Esophagus muscularis mucosa (tissue), 4 donors: ENCODE measurements around the gene ANKDD1A. TPM values are rescaled to one million over a fixed set of nuclear protein-coding genes. Genes with fewer than 3 reads are reported as not detected.

Source experiments
- DNase-seq: peaks from one replicate; pipeline ENCODE4 v3.0.0-alpha.2; 2017; ENCODE audit errors: extremely low spot score
- H3K27ac ChIP-seq, 4 donors: fragments of 200-600 bp; sonication (generic); replicated peaks in 1 of 4; 1 replicate in 3 of 4; 2 replicates in 1 of 4; pipeline ENCODE4 v1.5.1; 2016 to 2019; ENCODE audit warnings: mild to moderate bottlenecking in 1 of 4
- H3K27me3 ChIP-seq, 4 donors: fragments of 200-600 bp; sonication (generic); one replicate each; pipeline versions ENCODE4 v1.5.1 to v1.6.0; 2016 to 2019
- H3K36me3 ChIP-seq, 4 donors: fragments of 200-600 bp; sonication (generic); one replicate each; pipeline ENCODE4 v1.5.1; 2016 to 2019
- H3K4me1 ChIP-seq, 4 donors: fragments of 200-600 bp; sonication (generic); one replicate each; pipeline ENCODE4 v1.5.1; 2016 to 2019
- H3K4me3 ChIP-seq, 4 donors: fragments of 200-600 bp; sonication (generic); 1 replicate in 2 of 4; 2 replicates in 2 of 4; pipeline ENCODE4 v1.5.1; 2016 to 2019; ENCODE audit warnings: mild to moderate bottlenecking in 4 of 4, moderate library complexity in 1 of 4
- H3K9me3 ChIP-seq, 4 donors: fragments of 200-600 bp; sonication (generic); 1 replicate in 3 of 4; 2 replicates in 1 of 4; pipeline ENCODE4 v1.5.1; 2016 to 2019
- EP300 ChIP-seq: sonication (generic); formaldehyde crosslinking; IDR thresholded peaks from one replicate; pipeline ENCODE4 v1.6.1; 2017; ENCODE audit warnings: antibody characterized with exemption
- POLR2A ChIP-seq: fragments of 450-650 bp; IDR thresholded peaks from one replicate; pipeline ENCODE4 v1.6.1; 2017; ENCODE audit warnings: antibody characterized with exemption, moderate library complexity, mild to moderate bottlenecking, low read depth
- POLR2AphosphoS5 ChIP-seq, 2 donors: sonication (generic); formaldehyde crosslinking; IDR thresholded peaks; one replicate each; pipeline ENCODE4 v1.6.1; 2017; ENCODE audit warnings: antibody characterized with exemption in 2 of 2
- WGBS: methylation state at CpG from one replicate; pipeline ENCODE4 v1.1.5; 2018; 5-methylcytosine and 5-hydroxymethylcytosine counted together
- intact Hi-C: fragments of 100-400 bp; cut with DNase I; formaldehyde crosslinking; loops from one replicate; pipeline ENCODE4 v1.15.1; 2023
- total RNA-seq, 4 donors: library from RNA; depleted of rRNA; stranded (reverse); fragments of >200 nt; gene quantifications; one replicate each; pipeline versions ENCODE4 v1.1.0 to v1.2.1, GENCODE V29; 2016
- TF ChIP-seq, protein P1 (sequence below), 3 experiments: fragments of 200-600 bp in 2 of 3; fragments of 450-650 bp in 1 of 3; sonication (generic) in 2 of 3; IDR thresholded peaks; one replicate each; pipeline ENCODE4 v1.5.1; 2017 to 2019; ENCODE audit warnings: antibody characterized with exemption in 3 of 3, mild to moderate bottlenecking in 2 of 3, moderate library complexity in 1 of 3

The ANKDD1A gene
- total RNA-seq, 4 donors from 2014 or later, result 10.0 to 14.7 (median 11.0) TPM

DNA sequence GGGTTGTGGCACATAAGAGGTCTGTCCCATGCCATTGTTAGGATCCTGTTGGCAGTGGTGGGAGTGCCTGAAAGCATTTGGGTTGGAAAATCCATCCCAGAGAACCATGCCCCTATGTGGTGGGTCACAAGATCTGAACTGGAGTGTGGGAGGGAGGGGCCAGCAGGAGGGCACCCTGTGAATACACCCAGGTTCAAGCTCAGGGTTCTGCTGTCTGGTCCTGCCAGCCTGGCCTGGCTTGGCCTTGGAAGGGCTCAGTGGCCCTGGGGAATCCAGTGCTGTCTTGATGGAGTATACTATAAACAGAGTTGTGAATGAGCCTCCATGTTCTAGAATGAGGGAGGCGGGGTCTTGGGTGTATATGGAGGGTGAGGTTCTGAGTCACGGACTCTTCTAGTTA is 11.8 kb downstream of the ANKDD1A start:
- H3K9me3 ChIP-seq, result no peaks in the 10 kb centered on the region
- DNase-seq, result no peak
- intact Hi-C loops, result no loop called here

DNA sequence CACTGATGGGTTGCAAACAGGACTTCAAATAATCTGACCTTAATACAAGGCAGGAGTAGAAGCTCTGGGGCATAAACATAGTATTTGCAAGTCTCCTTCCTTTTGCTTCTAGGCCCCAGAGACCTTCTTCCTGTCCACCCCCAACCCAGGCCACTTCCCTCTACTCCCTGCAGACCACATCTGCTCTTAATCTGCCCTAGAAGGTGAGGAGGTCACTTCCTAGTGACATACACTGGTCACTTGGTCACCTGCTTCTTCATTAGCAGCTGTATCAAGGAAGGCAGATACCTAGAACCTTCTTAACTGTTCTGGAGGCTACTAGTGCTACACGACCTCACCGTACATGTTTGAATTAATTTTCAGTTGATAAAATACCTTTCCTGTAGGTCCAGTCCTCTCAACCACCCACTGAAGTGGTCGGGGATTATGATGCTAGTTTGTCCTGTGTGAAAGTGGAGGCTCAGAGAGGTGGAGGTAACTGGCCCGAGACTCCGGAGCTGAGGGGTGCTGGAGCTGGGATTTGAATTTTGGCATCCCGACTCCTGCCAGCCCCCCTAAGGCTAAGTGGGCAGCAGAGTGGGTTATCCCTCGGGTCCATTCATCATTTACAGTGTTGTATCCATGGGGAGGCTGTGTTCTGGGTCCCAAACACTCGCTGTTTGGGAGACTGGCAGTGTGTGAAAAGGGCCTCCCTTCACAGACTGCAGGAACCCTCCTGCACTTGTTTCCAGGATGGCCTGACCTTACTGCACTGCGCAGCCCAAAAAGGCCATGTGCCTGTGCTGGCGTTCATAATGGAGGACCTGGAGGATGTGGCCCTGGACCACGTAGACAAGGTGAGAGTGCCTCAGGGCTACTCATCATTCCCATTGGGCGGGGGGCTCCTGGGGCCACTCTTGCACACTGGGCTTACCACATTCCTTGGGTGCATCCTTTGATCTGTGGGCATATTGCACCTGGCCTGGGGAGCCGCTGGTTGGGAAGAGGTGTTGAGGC is 13.9 kb downstream of the ANKDD1A start:
- 92% methylated on average over 12 of the region's 13 CpGs for WGBS
- DNase-seq, result no peak

More for the DNA sequence above, 11.8 kb downstream of the ANKDD1A start:
- no peak overlapping the region for H3K4me3 ChIP-seq
- H3K27ac ChIP-seq, result no peak overlapping the region
- WGBS, result 88% methylated on average over 2 of the region's 2 CpGs
- H3K4me1 ChIP-seq, result peaks cover 0 to 14% (median 11%) of the 10 kb centered on the region in 4 donors
- peaks cover 0 to 18% (median 6%) of the 10 kb centered on the region in 4 donors for H3K36me3 ChIP-seq
- no peaks in the 10 kb centered on the region for H3K27me3 ChIP-seq
- no peak for TF ChIP-seq EP300
- TF ChIP-seq, protein P1, sequence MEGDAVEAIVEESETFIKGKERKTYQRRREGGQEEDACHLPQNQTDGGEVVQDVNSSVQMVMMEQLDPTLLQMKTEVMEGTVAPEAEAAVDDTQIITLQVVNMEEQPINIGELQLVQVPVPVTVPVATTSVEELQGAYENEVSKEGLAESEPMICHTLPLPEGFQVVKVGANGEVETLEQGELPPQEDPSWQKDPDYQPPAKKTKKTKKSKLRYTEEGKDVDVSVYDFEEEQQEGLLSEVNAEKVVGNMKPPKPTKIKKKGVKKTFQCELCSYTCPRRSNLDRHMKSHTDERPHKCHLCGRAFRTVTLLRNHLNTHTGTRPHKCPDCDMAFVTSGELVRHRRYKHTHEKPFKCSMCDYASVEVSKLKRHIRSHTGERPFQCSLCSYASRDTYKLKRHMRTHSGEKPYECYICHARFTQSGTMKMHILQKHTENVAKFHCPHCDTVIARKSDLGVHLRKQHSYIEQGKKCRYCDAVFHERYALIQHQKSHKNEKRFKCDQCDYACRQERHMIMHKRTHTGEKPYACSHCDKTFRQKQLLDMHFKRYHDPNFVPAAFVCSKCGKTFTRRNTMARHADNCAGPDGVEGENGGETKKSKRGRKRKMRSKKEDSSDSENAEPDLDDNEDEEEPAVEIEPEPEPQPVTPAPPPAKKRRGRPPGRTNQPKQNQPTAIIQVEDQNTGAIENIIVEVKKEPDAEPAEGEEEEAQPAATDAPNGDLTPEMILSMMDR (IDR thresholded peaks at IDR 0.05), result no peak
- TF ChIP-seq POLR2AphosphoS5 (IDR thresholded peaks at IDR 0.05), result no peak
- TF ChIP-seq POLR2A, result no peak

DNA sequence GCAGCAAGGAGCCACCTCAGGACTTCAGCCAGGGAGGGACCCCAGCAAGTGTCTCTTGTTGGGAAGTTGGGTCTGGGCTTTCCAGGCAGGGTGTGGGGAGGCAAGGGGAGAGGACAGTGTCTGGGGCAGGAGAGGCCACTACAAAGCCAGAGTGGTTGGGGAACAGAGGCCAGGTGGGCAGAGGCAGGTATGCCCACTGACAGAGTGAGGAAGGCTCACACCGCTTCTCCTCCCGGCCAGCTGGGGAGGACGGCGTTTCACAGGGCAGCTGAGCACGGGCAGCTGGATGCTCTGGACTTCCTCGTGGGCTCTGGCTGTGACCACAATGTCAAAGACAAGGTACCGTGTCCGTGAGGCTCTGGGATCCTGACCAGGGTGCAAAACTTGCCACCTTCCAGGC is 15.0 kb downstream of the ANKDD1A start:
- peaks cover 0 to 39% (median 8%) of the 10 kb centered on the region in 4 donors for H3K36me3 ChIP-seq
- intact Hi-C loops, result no loop called here
- no peak overlapping the region for H3K27ac ChIP-seq
- WGBS, result 95% methylated on average over 4 of the region's 8 CpGs
- DNase-seq, result no peak
- H3K4me1 ChIP-seq, result peaks cover 0 to 10% (median 9%) of the 10 kb centered on the region in 4 donors
- H3K9me3 ChIP-seq, result no peaks in the 10 kb centered on the region
- TF ChIP-seq POLR2A, result no peak
- no peak overlapping the region for H3K4me3 ChIP-seq
- no peaks in the 10 kb centered on the region for H3K27me3 ChIP-seq

More for the DNA sequence above, 13.9 kb downstream of the ANKDD1A start:
- no peak overlapping the region for H3K27ac ChIP-seq
- intact Hi-C loops, result no loop called here
- H3K36me3 ChIP-seq, result peaks cover 0 to 28% (median 6%) of the 10 kb centered on the region in 4 donors
- H3K4me3 ChIP-seq, result no peak overlapping the region
- peaks cover 0 to 14% (median 11%) of the 10 kb centered on the region in 4 donors for H3K4me1 ChIP-seq
- no peaks in the 10 kb centered on the region for H3K9me3 ChIP-seq
- H3K27me3 ChIP-seq, result no peaks in the 10 kb centered on the region
- no peak for TF ChIP-seq POLR2AphosphoS5 (IDR thresholded peaks at IDR 0.05)
- no peak for TF ChIP-seq POLR2A
- TF ChIP-seq, protein P1 (IDR thresholded peaks at IDR 0.05), result no peak
- no peak for TF ChIP-seq EP300

DNA sequence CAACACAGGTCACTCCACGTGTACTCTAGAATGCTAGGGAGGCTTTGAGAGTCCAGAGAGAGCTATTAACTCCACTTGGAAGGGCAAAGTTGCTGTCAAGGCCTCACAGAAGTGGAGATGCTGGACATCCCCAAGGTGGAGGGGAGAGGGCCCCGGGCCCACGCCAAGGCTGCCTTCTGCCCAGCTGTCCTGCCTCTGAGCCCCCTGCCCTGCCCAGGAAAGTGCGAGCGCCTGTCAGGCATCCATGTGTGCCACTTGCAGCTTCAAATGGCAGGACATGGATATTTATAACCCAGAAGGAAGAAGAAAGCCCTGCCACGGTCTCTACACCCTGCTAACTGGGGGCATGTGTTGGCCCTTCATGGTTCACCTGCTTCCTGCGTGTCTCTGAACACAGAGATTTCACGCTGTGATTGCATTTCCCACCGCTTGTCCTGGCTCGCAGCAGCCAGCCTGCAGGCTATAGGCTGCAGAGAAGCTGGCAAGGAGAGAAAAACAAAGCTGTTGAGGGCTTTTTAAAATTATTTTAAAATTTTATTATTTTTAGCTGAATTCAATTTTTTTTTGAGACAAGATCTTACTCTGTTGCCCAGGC is 17.0 kb downstream of the ANKDD1A start:
- Histone ChIP-seq H3K27me3 (no peaks in the 10 kb centered on the region), H3K4me1 (no peaks in the 10 kb centered on the region), H3K27ac (no peak overlapping the region), H3K36me3 (peaks cover 0 to 50% (median 14%) of the 10 kb centered on the region in 4 donors), H3K4me3 (no peak overlapping the region), H3K9me3 (no peaks in the 10 kb centered on the region)
- intact Hi-C loops, result no loop called here
- DNase-seq, result peak; percentile 86
- 89% methylated on average over 8 of the region's 10 CpGs for WGBS
- TF ChIP-seq, protein P1 (IDR thresholded peaks at IDR 0.05), result no peak
- TF ChIP-seq POLR2AphosphoS5 (IDR thresholded peaks at IDR 0.05), result no peak
- TF ChIP-seq EP300, result no peak
- TF ChIP-seq POLR2A, result no peak

DNA sequence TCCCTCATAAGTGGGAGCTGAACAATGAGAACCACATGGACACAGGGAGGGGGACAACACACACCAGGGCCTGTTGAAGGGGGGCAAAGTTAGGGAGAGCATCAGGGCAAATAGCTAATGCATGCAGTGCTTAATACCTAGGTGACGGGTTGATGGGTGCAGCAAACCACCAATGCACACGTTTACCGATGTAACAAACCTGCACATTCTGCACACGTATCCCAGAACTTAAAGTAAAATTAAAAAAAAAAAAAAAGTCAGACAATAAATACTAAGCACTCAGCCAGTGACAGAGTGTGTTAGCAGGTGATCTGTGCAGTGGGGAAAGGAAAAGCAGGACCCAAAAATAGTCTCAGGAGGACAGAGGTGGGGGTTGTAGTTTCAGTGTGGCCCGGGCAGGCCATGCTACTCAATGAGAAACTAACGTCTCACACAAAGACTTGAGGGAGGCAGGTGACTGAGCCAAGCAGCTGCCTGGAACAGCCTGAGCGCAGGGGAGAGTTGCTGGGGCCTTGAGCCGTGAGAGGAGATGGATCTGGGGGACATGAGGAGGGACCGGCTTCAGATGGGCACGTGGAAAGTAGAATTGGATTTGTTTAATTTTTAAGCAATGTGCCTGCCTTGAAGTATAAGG is 18.4 kb downstream of the ANKDD1A start:
- H3K4me1 ChIP-seq, result no peaks in the 10 kb centered on the region
- peaks cover 0 to 61% (median 18%) of the 10 kb centered on the region in 4 donors for H3K36me3 ChIP-seq
- WGBS, result 92% methylated on average over 10 of the region's 10 CpGs
- no peaks in the 10 kb centered on the region for H3K9me3 ChIP-seq
- DNase-seq, result peak; percentile 47
- H3K4me3 ChIP-seq, result no peak overlapping the region
- no peaks in the 10 kb centered on the region for H3K27me3 ChIP-seq
- TF ChIP-seq POLR2AphosphoS5 (IDR thresholded peaks at IDR 0.05) (no peak), POLR2A (no peak), EP300 (no peak)
- TF ChIP-seq, protein P1 (IDR thresholded peaks at IDR 0.05), result no peak
- H3K27ac ChIP-seq, result no peak overlapping the region
- intact Hi-C loops, result no loop called here
